Upper lobe of left lung (tissue), 4 donors: ENCODE data around the gene RIC8A.

ENCODE experiments used
- CTCF ChIP-seq, 6 experiments: fragments of 450-650 bp in 4 of 6; fragments of 200-600 bp in 2 of 6; sonication (generic) in 2 of 6; IDR thresholded peaks; one replicate each; pipeline ENCODE4 v1.5.1; 2016 to 2019; ENCODE audit warnings: antibody characterized with exemption in 6 of 6
- EP300 ChIP-seq, 4 donors: sonication (generic); formaldehyde crosslinking; IDR thresholded peaks; one replicate each; pipeline ENCODE4 v1.5.1; 2017; ENCODE audit warnings: antibody characterized with exemption in 4 of 4, control low read depth in 2 of 4
- POLR2AphosphoS5 ChIP-seq, 2 donors: sonication (generic); formaldehyde crosslinking; IDR thresholded peaks; one replicate each; pipeline ENCODE4 v1.5.1; 2017; ENCODE audit warnings: antibody characterized with exemption in 2 of 2

GRCh38 chr11:202490-202889 lies 5.0 kb upstream of the RIC8A start:
- no peak for TF ChIP-seq CTCF (IDR thresholded peaks at IDR 0.05)
- no peak for TF ChIP-seq EP300 (IDR thresholded peaks at IDR 0.05)
- no peak for TF ChIP-seq POLR2AphosphoS5 (IDR thresholded peaks at IDR 0.05)
